IMR-90 (cell line): ENCODE measurements around the gene NKAIN4. TPM values are rescaled to one million over a fixed set of nuclear protein-coding genes. Genes with fewer than 3 reads are reported as not detected.
A peak's percentile ranks its signal among the peaks of the same experiment; 100 is the strongest.

Experiments
- ATAC-seq: fragments of 200-7000 bp; cut with Tn5 transposase; 2 replicates; pipeline ENCODE4 v1.9.1; 2020; ENCODE audit warnings: low read depth, mild to moderate bottlenecking, moderate library complexity
- BruUV-seq: library from RNA; stranded (reverse); fragments of 400-500 nt; replicated peaks from 2 replicates; lab custom pipeline; 2021; lab: Mats Ljungman, UMichigan
- CTCF ChIA-PET: fragments of 300-600 bp; formaldehyde crosslinking; extraction: SDS; loops from one replicate; lab custom pipeline; 2021; ENCODE audit warnings: antibody characterized with exemption; lab: Yijun Ruan, JAX
- POLR2A ChIA-PET: fragments of 300-600 bp; sonication (Branson Sonifier 250); formaldehyde crosslinking; loops from one replicate; lab custom pipeline; 2022; ENCODE audit warnings: antibody characterized with exemption; ENCODE audit not compliant: unreplicated experiment; lab: Charles Lee
- DNase-seq: peaks from one replicate; pipeline ENCODE4 v3.0.0; 2013
- H2AFZ ChIP-seq: replicated peaks from 2 replicates; pipeline ENCODE3; 2013; ENCODE audit warnings: low read length, mild to moderate bottlenecking; ENCODE audit not compliant: poor library complexity
- H2AK5ac ChIP-seq: 2 replicates; pipeline ENCODE4 v1.6.1; 2013; ENCODE audit warnings: low read depth, low read length, inconsistent platforms
- H2AK9ac ChIP-seq: replicated peaks from 2 replicates; pipeline ENCODE3; 2013; ENCODE audit warnings: mild to moderate bottlenecking, low read depth, low read length, moderate library complexity; ENCODE audit not compliant: poor library complexity
- H2BK120ac ChIP-seq: 2 replicates; pipeline ENCODE4 v1.6.1; 2013; ENCODE audit warnings: low read depth, low read length, inconsistent platforms
- H2BK15ac ChIP-seq: 3 replicates; pipeline ENCODE4 v1.6.1; 2013; ENCODE audit warnings: low read depth, low read length, inconsistent platforms
- H2BK20ac ChIP-seq: 2 replicates; pipeline ENCODE4 v1.6.1; 2013; ENCODE audit warnings: low read depth, mild to moderate bottlenecking, inconsistent platforms, low read length, moderate library complexity
- H2BK5ac ChIP-seq: 2 replicates; pipeline ENCODE4 v1.6.1; 2013; ENCODE audit warnings: mild to moderate bottlenecking, low read depth, low read length, inconsistent platforms; ENCODE audit not compliant: poor library complexity, severe bottlenecking
- H3K14ac ChIP-seq: replicated peaks from 2 replicates; pipeline ENCODE4 v1.6.1; 2013; ENCODE audit warnings: low read depth, low read length, inconsistent platforms
- H3K18ac ChIP-seq: 2 replicates; pipeline ENCODE4 v1.6.1; 2013; ENCODE audit warnings: low read depth, low read length, control low read depth
- H3K23ac ChIP-seq: 2 replicates; pipeline ENCODE4 v1.6.1; 2013; ENCODE audit warnings: low read depth, low read length, inconsistent platforms
- H3K27ac ChIP-seq: 2 replicates; pipeline ENCODE4 v1.5.1; 2013; ENCODE audit warnings: mild to moderate bottlenecking, control low read depth, low read length; ENCODE audit not compliant: insufficient read depth
- H3K27me3 ChIP-seq: 2 replicates; pipeline ENCODE4 v1.6.1; 2013; ENCODE audit warnings: low read length; ENCODE audit not compliant: control insufficient read depth, insufficient read depth
- H3K36me3 ChIP-seq: 2 replicates; pipeline ENCODE4 v1.6.1; 2013; ENCODE audit warnings: low read length, mixed read lengths; ENCODE audit not compliant: control insufficient read depth, insufficient read depth
- H3K4ac ChIP-seq: 2 replicates; pipeline ENCODE4 v1.6.1; 2013; ENCODE audit warnings: low read depth, low read length, inconsistent platforms
- H3K4me1 ChIP-seq: 2 replicates; pipeline ENCODE4 v1.6.1; 2013; ENCODE audit warnings: low read length, mixed read lengths; ENCODE audit not compliant: control insufficient read depth, insufficient read depth
- H3K4me2 ChIP-seq: 2 replicates; pipeline ENCODE4 v1.6.1; 2013; ENCODE audit warnings: low read depth, mild to moderate bottlenecking, control low read depth, low read length, moderate library complexity
- H3K4me3 ChIP-seq: 2 replicates; pipeline ENCODE4 v1.5.1; 2013; ENCODE audit warnings: low read depth, mild to moderate bottlenecking, control low read depth, low read length, moderate library complexity; ENCODE audit not compliant: insufficient read depth
- H3K56ac ChIP-seq: 2 replicates; pipeline ENCODE4 v1.6.1; 2013; ENCODE audit warnings: low read length, inconsistent platforms; ENCODE audit not compliant: insufficient read depth; ENCODE audit errors: extremely low read depth
- H3K79me1 ChIP-seq, 2 experiments: 2 replicates each; pipeline ENCODE4 v1.6.1; 2013; ENCODE audit warnings: low read length in 2 of 2, inconsistent platforms in 1 of 2, low read depth in 1 of 2
- H3K9ac ChIP-seq: 2 replicates; pipeline ENCODE4 v1.6.1; 2013; ENCODE audit warnings: low read depth, low read length, control low read depth
- H3K9me1 ChIP-seq: 2 replicates; pipeline ENCODE4 v1.6.1; 2013; ENCODE audit warnings: low read length, inconsistent platforms; ENCODE audit not compliant: insufficient read depth
- H3K9me3 ChIP-seq: 2 replicates; pipeline ENCODE4 v1.6.1; 2013; ENCODE audit warnings: low read length; ENCODE audit not compliant: control insufficient read depth, insufficient read depth
- H4K20me1 ChIP-seq: 2 replicates; pipeline ENCODE4 v1.6.1; 2013; ENCODE audit warnings: low read length, inconsistent platforms; ENCODE audit not compliant: insufficient read depth
- H4K5ac ChIP-seq: 2 replicates; pipeline ENCODE4 v1.6.1; 2013; ENCODE audit warnings: mild to moderate bottlenecking, low read depth, low read length, control low read depth
- H4K8ac ChIP-seq, 2 experiments: 2 replicates each; pipeline ENCODE4 v1.6.1; 2013; ENCODE audit warnings: low read depth in 2 of 2, low read length in 2 of 2, control low read depth in 1 of 2, inconsistent platforms in 1 of 2
- H4K91ac ChIP-seq: 2 replicates; pipeline ENCODE4 v1.6.1; 2013; ENCODE audit warnings: low read depth, low read length, inconsistent platforms; ENCODE audit not compliant: insufficient read depth
- CEBPB ChIP-seq: IDR thresholded peaks from 2 replicates; pipeline ENCODE4 v1.6.1; 2012; ENCODE audit warnings: low read depth, low read length, improper control_type of control experiment
- CHD1 ChIP-seq: IDR thresholded peaks from 2 replicates; pipeline ENCODE4 v1.6.1; 2012; ENCODE audit warnings: low read depth, low read length, improper control_type of control experiment
- FOS ChIP-seq: fragments of 150-350 bp; IDR thresholded peaks from 2 replicates; pipeline ENCODE4 v1.6.1; 2016; ENCODE audit warnings: low read depth, low read length
- MAFK ChIP-seq: IDR thresholded peaks from 2 replicates; pipeline ENCODE4 v1.6.1; 2012; ENCODE audit warnings: low read depth, low read length, improper control_type of control experiment
- MAZ ChIP-seq: IDR thresholded peaks from 2 replicates; pipeline ENCODE4 v1.6.1; 2012; ENCODE audit warnings: low read depth, mild to moderate bottlenecking, low read length, improper control_type of control experiment, moderate library complexity, borderline replicate concordance
- MXI1 ChIP-seq: IDR thresholded peaks from 2 replicates; pipeline ENCODE4 v1.6.1; 2012; ENCODE audit warnings: low read depth, mild to moderate bottlenecking, low read length, moderate library complexity, borderline replicate concordance
- NFE2L2 ChIP-seq: fragments of 150-350 bp; IDR thresholded peaks from 2 replicates; pipeline ENCODE4 v1.6.1; 2016; ENCODE audit warnings: low read depth, mild to moderate bottlenecking, low read length
- POLR2A ChIP-seq: IDR thresholded peaks from 2 replicates; pipeline ENCODE4 v1.6.1; 2012; ENCODE audit warnings: mild to moderate bottlenecking, low read depth, low read length
- RAD21 ChIP-seq: IDR thresholded peaks from 2 replicates; pipeline ENCODE4 v1.6.1; 2012; ENCODE audit warnings: low read length, improper control_type of control experiment
- RCOR1 ChIP-seq: IDR thresholded peaks from 2 replicates; pipeline ENCODE4 v1.6.1; 2012; ENCODE audit warnings: mild to moderate bottlenecking, low read length, improper control_type of control experiment; ENCODE audit not compliant: insufficient replicate concordance
- RFX5 ChIP-seq: IDR thresholded peaks from 2 replicates; pipeline ENCODE4 v1.8.0; 2012; ENCODE audit warnings: low read depth, mild to moderate bottlenecking, low read length, moderate library complexity
- SMC3 ChIP-seq: fragments of 150-350 bp; IDR thresholded peaks from 2 replicates; pipeline ENCODE4 v1.6.1; 2016; ENCODE audit warnings: low read depth, mild to moderate bottlenecking, antibody characterized with exemption, low read length, moderate library complexity
- WGBS, 2 experiments: methylation state at CpG; one replicate each; pipeline versions ENCODE4 v1.1.5 to v1.1.7; 2013; ENCODE audit warnings: missing lambda C conversion rate in 2 of 2; ENCODE audit not compliant: insufficient read length in 1 of 2; ENCODE audit errors: extremely low coverage in 2 of 2; 5-methylcytosine and 5-hydroxymethylcytosine counted together
- dilution Hi-C: fragments of 300-500 bp; cut with HindIII; formaldehyde crosslinking; loops from one replicate; pipeline ENCODE4 v1.14.3; 2018; ENCODE audit warnings: low sequenced_read_pairs; ENCODE audit not compliant: unreplicated experiment
- in situ Hi-C: fragments of 300-500 bp; cut with MboI; formaldehyde crosslinking; loops from 3 replicates; pipeline ENCODE4 v1.14.3; 2019; ENCODE audit warnings: low sequenced_read_pairs, inconsistent platforms, mixed read lengths
- intact Hi-C: fragments of 100-400 bp; cut with micrococcal nuclease; formaldehyde crosslinking; loops from 2 replicates; pipeline ENCODE4 v1.10.0; 2022
- polyA plus RNA-seq, 3 experiments: library from polyadenylated mRNA; depleted of rRNA; stranded (reverse); fragments of >200 nt; gene quantifications; 2 replicates each; pipeline ENCODE4 v1.2.3, GENCODE V29; 2012; ENCODE audit warnings: low replicate concordance in 1 of 3
- total RNA-seq: library from RNA; depleted of rRNA; stranded (reverse); fragments of >200 nt; gene quantifications from 2 replicates; pipeline ENCODE4 v1.2.3, GENCODE V29; 2012
- TF ChIP-seq, protein P1 (sequence below): conservative IDR thresholded peaks from 2 replicates; pipeline ENCODE4 v1.5.1; 2012; ENCODE audit warnings: mild to moderate bottlenecking, low read depth, low read length, improper control_type of control experiment
- TF ChIP-seq, protein P2 (sequence below): fragments of 150-350 bp; IDR thresholded peaks from 2 replicates; pipeline ENCODE4 v1.6.1; 2017; ENCODE audit warnings: mild to moderate bottlenecking, antibody characterized with exemption, low read length, low read depth
- TF ChIP-seq, protein P3 (sequence below): fragments of 150-350 bp; IDR thresholded peaks from 2 replicates; pipeline ENCODE4 v1.6.1; 2016; ENCODE audit warnings: low read depth, mild to moderate bottlenecking, low read length, moderate library complexity, borderline replicate concordance

The NKAIN4 gene
- total and polyA plus RNA-seq, 2 of the 4 experiments (the other 2 are of a cell fraction), result not detected

DNA sequence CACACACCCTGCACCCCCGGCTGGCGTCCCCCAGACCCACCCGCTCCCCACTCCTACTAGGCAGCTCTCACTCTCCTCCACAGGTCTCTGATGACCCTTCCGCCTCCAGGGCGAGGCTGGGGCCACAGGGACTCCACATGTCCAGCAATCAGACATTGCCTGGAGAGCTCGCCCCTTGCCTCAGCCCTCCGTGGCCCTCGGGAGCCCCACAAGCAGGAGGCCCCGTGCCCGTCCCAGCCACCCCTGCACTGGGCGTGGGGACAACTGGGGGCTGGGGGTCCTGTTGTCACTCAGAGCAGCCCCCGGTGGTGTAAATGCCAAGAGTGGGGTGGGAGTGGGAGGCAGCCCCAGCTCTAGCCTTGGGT, 40.3 kb upstream of the NKAIN4 start:
- Histone ChIP-seq H2BK5ac (no peak overlapping the region), H3K79me1 (0 out of 4 replicates have a peak, but pooled peaks cover 0 to 3% of the 10 kb centered on the region in 2 experiments), H3K4me3 (no peak overlapping the region), H2AK5ac (no peak overlapping the region), H2AFZ (peak overlapping the region; percentile 58), H3K9me3 (peaks cover 2% of the 10 kb centered on the region; the same call in 1 of the 2 replicates), H3K18ac (no peak overlapping the region), H3K4me2 (no peak overlapping the region), H2BK120ac (no peak overlapping the region), H4K20me1 (peaks cover 32% of the 10 kb centered on the region), H3K27ac (no peak overlapping the region), H3K14ac (no peak overlapping the region), H2BK20ac (no peak overlapping the region), H2BK15ac (no peak overlapping the region), H3K4ac (no peak overlapping the region), H4K8ac (no peak overlapping the region), H3K9me1 (no peaks in the 10 kb centered on the region), H3K56ac (no peak overlapping the region), H3K9ac (no peak overlapping the region), H2AK9ac (no peak overlapping the region), H3K36me3 (peaks cover 3% of the 10 kb centered on the region; the same call in 1 of the 2 replicates), H3K27me3 (peaks cover 41% of the 10 kb centered on the region), H4K5ac (no peak overlapping the region), H4K91ac (no peak overlapping the region), H3K23ac (no peak overlapping the region), H3K4me1 (no peaks in the 10 kb centered on the region)
- BruUV-seq, result no TSS peak
- WGBS, 2 experiments, result 82% methylated on average over 8 of the region's 12 CpGs; no CpG with 5 or more reads in 1 of the 2 experiments
- no peak for DNase-seq
- TF ChIP-seq RAD21 (no peak), RFX5 (no peak), CEBPB (no peak), NFE2L2 (no peak), RCOR1 (no peak), MXI1 (no peak), MAZ (no peak), SMC3 (no peak), POLR2A (no peak), FOS (no peak), CHD1 (no peak), MAFK (no peak)
- TF ChIP-seq, protein P1, sequence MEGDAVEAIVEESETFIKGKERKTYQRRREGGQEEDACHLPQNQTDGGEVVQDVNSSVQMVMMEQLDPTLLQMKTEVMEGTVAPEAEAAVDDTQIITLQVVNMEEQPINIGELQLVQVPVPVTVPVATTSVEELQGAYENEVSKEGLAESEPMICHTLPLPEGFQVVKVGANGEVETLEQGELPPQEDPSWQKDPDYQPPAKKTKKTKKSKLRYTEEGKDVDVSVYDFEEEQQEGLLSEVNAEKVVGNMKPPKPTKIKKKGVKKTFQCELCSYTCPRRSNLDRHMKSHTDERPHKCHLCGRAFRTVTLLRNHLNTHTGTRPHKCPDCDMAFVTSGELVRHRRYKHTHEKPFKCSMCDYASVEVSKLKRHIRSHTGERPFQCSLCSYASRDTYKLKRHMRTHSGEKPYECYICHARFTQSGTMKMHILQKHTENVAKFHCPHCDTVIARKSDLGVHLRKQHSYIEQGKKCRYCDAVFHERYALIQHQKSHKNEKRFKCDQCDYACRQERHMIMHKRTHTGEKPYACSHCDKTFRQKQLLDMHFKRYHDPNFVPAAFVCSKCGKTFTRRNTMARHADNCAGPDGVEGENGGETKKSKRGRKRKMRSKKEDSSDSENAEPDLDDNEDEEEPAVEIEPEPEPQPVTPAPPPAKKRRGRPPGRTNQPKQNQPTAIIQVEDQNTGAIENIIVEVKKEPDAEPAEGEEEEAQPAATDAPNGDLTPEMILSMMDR, result no peak
- TF ChIP-seq, protein P2, sequence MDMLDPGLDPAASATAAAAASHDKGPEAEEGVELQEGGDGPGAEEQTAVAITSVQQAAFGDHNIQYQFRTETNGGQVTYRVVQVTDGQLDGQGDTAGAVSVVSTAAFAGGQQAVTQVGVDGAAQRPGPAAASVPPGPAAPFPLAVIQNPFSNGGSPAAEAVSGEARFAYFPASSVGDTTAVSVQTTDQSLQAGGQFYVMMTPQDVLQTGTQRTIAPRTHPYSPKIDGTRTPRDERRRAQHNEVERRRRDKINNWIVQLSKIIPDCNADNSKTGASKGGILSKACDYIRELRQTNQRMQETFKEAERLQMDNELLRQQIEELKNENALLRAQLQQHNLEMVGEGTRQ, result no peak
- TF ChIP-seq, protein P3, sequence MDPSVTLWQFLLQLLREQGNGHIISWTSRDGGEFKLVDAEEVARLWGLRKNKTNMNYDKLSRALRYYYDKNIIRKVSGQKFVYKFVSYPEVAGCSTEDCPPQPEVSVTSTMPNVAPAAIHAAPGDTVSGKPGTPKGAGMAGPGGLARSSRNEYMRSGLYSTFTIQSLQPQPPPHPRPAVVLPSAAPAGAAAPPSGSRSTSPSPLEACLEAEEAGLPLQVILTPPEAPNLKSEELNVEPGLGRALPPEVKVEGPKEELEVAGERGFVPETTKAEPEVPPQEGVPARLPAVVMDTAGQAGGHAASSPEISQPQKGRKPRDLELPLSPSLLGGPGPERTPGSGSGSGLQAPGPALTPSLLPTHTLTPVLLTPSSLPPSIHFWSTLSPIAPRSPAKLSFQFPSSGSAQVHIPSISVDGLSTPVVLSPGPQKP, result no peak
- ChIA-PET POLR2A (no interaction called here), CTCF (no interaction called here)
- no peak for ATAC-seq
- intact Hi-C loops, result no loop called here
- in situ Hi-C loops, result no loop called here
- dilution Hi-C loops, result no loop called here
